ENCODE measurements around the gene OSER1. TPM values are rescaled to one million over a fixed set of nuclear protein-coding genes. Genes with fewer than 3 reads are reported as not detected.

Gene OSER1
- total RNA-seq, 1 donor from 2014 or later: 28.0 TPM

DNA sequence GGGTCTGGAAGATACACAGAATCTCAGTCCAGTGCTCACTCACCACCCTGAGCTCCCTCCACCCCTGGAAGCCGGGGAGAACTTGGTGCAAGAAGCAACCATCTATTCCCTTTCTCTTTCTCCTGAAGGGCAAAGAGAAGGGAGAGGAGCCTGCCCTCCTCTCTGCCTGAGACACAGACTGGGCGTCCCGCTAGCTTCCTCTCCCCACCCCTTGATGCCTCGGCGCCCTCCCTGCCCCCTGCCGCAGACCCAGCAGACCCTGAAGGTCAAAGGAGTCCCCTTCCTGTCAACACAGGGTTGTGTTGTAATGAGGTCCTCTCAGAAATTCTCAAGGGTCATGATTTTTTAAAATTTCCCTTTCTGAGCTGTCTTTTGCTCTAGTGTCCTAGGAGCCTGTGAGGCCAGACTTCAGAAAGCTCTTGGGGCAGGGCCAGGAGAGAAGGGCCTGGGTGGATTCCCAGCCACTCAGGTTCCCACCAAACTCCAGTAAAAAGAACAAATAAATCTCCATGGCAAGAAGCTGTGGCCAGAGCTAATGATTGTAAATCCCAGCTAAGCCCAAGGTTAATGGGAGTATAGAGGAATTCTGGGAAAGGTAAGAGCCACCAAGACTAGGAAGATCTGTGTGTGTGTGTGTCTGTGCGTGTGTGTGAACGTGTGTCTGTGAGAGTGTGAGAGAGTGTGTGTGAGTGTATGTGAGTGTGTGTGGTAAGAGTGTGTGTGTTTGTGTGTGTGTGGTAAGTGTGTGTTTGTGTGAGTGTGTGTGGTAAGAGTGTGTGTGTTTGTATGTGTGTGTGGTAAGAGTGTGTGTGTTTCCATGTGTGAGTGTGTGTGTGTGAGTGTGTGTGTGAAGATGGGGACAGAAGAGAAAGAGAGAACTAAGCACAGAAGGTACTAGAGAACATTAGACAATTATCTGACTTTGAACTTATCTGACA lies 22.5 kb downstream of the OSER1 start:
- TF ChIP-seq POLR2A (IDR thresholded peaks at IDR 0.05): no peak
- TF ChIP-seq, protein P1, sequence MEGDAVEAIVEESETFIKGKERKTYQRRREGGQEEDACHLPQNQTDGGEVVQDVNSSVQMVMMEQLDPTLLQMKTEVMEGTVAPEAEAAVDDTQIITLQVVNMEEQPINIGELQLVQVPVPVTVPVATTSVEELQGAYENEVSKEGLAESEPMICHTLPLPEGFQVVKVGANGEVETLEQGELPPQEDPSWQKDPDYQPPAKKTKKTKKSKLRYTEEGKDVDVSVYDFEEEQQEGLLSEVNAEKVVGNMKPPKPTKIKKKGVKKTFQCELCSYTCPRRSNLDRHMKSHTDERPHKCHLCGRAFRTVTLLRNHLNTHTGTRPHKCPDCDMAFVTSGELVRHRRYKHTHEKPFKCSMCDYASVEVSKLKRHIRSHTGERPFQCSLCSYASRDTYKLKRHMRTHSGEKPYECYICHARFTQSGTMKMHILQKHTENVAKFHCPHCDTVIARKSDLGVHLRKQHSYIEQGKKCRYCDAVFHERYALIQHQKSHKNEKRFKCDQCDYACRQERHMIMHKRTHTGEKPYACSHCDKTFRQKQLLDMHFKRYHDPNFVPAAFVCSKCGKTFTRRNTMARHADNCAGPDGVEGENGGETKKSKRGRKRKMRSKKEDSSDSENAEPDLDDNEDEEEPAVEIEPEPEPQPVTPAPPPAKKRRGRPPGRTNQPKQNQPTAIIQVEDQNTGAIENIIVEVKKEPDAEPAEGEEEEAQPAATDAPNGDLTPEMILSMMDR (IDR thresholded peaks at IDR 0.05): no peak
- no peak for TF ChIP-seq POLR2AphosphoS5 (IDR thresholded peaks at IDR 0.05; ENCODE audit: insufficient read depth in 1 of 2, low read depth in 1 of 2)
- Histone ChIP-seq H3K4me3 (peak overlapping the region; percentile 43 to 46), H3K36me3 (no peaks in the 10 kb centered on the region), H3K9me3 (no peaks in the 10 kb centered on the region), H3K27me3 (no peaks in the 10 kb centered on the region), H3K27ac (peak overlapping the region; percentile 78), H3K4me1 (peaks cover 25% of the 10 kb centered on the region)
- DNase-seq (ENCODE audit: extremely low spot score in 2 of 2): no peak
- intact Hi-C loops (cut with DNase I): no loop called here

DNA sequence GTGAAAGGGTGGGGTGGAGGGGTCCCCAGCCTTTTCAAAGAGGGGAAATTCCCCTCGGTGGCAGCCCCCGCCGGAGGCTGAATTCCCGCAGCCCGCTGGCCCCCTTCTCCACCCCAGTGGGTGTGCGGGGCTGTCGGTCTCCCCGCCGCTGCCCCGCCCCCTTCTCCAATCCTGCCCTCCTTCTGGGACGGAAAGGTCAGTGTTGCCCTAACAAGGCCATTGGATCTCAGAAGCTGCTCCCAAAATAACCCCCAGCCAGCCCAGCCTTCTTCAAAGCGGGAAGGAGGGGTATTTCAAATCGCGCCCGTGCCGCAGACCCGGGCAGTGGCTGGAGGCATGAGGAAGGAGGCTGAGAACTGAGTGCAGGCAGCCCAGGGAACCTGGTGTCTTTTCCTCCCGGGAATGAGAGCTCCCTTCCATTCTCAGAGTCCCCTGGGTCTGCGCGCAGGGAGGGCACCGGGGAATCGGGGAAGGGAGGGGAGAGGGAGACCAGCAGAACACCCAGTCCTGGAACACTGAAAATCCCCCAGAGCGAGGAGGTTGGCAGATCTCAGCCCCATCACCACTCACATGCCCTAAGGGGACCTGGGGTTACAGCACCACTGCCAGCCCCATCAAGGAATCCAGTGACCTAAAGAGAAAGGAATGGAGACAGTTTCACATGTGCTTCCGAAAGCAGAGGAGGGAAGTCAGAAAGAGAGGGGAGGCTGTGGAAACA lies 23.4 kb downstream of the OSER1 start, which contains the start of gene JPH2:
Gene JPH2 (minus strand): TSS at position 135 of the 718 bp plus-strand sequence. CDS start 483 bp downstream, outside the sequence.
- peak within 1 kb of the TSS; percentile 78 for H3K27ac ChIP-seq
- no peak for DNase-seq (ENCODE audit: extremely low spot score in 2 of 2)
- no peak for TF ChIP-seq POLR2A (IDR thresholded peaks at IDR 0.05)
- peak in 1 of 2 donors; percentile 80 for TF ChIP-seq POLR2AphosphoS5 (IDR thresholded peaks at IDR 0.05; ENCODE audit: insufficient read depth in 1 of 2, low read depth in 1 of 2)
- intact Hi-C loops (cut with DNase I): no loop called here
- H3K4me3 ChIP-seq: peak within 1 kb of the TSS; percentile 43 to 46
- no peaks in the 10 kb centered on the region for H3K27me3 ChIP-seq
- peaks cover 25% of the 10 kb centered on the region for H3K4me1 ChIP-seq
- H3K36me3 ChIP-seq: no peaks in the 10 kb centered on the region
- H3K9me3 ChIP-seq: no peaks in the 10 kb centered on the region

DNA sequence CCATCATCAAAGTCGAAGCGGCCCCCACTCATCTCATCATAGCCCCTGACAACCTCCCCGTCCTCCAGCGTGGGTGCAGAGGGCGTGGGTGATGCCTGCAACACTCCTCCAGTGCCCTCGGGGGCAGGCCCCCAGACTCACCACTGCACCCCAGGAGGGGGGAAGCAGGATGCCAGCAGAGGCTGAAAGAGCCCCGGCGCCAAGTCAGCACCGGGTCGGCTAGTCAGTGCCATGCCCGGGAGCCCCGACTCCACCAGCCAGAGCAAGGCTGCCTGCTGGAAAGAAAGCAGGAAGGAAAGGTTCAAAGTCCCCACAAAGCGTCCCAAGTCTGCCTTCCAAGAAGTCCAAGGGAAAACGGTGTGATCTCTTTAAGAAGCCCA lies 23.9 kb downstream of the OSER1 start:
- H3K4me1 ChIP-seq: peaks cover 25% of the 10 kb centered on the region
- H3K4me3 ChIP-seq: peak overlapping the region; percentile 43 to 46
- no peaks in the 10 kb centered on the region for H3K9me3 ChIP-seq
- no peaks in the 10 kb centered on the region for H3K27me3 ChIP-seq
- H3K27ac ChIP-seq: peak overlapping the region; percentile 78
- TF ChIP-seq, protein P1 (IDR thresholded peaks at IDR 0.05): no peak
- TF ChIP-seq POLR2AphosphoS5 (IDR thresholded peaks at IDR 0.05; ENCODE audit: insufficient read depth in 1 of 2, low read depth in 1 of 2): no peak
- TF ChIP-seq POLR2A (IDR thresholded peaks at IDR 0.05): no peak
- intact Hi-C loops (cut with DNase I): no loop called here
- DNase-seq (ENCODE audit: extremely low spot score in 2 of 2): no peak
- H3K36me3 ChIP-seq: no peaks in the 10 kb centered on the region

DNA sequence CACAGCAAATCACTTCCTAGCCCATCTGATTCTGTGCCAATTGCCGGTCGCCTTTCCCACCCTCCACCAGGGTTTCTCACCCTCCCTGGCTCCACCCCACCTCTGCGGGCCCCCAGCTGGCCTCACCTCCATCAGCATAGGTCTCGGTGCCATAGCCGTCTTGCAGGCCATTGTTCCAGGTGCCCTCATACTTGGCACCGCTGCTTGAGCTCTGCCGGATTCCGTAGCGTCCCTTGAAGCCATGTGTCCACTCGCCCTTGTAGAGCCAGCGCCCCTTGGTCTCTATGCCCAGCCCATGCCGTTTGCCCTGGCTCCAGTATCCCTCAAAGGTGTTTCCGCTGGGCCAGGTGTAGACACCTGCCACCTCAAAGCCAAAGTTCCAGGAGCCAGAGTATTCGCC lies 24.4 kb downstream of the OSER1 start:
- peaks cover 25% of the 10 kb centered on the region for H3K4me1 ChIP-seq
- no peak for DNase-seq (ENCODE audit: extremely low spot score in 2 of 2)
- no peaks in the 10 kb centered on the region for H3K27me3 ChIP-seq
- H3K9me3 ChIP-seq: no peaks in the 10 kb centered on the region
- H3K27ac ChIP-seq: peak overlapping the region; percentile 78
- intact Hi-C loops (cut with DNase I): no loop called here
- peak overlapping the region; percentile 43 to 46 for H3K4me3 ChIP-seq
- TF ChIP-seq POLR2AphosphoS5 (IDR thresholded peaks at IDR 0.05; ENCODE audit: insufficient read depth in 1 of 2, low read depth in 1 of 2): no peak
- TF ChIP-seq, protein P1 (IDR thresholded peaks at IDR 0.05): no peak
- TF ChIP-seq POLR2A (IDR thresholded peaks at IDR 0.05): no peak
- no peaks in the 10 kb centered on the region for H3K36me3 ChIP-seq

DNA sequence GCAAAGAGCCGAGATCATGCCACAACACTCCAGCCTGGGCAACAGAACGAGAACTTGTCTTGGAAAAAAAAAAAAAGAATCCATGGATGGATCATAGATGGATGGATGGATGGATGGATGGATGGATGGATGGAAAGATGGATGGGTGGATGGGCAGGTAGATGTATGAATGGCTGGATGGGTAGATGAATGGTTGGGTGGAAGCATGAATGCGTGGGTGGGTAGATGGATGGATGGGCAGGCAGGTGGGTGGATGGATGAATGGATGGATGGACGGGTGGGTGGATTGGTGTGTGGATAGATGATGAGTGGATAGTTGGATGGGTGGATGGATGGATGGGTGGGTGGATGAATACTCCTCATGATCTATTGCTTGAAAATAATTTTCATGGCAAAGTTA lies 25.0 kb downstream of the OSER1 start:
- no peak for DNase-seq (ENCODE audit: extremely low spot score in 2 of 2)
- H3K27ac ChIP-seq: no peak overlapping the region
- peak overlapping the region; percentile 43 to 46 for H3K4me3 ChIP-seq
- TF ChIP-seq, protein P1 (IDR thresholded peaks at IDR 0.05): no peak
- H3K27me3 ChIP-seq: no peaks in the 10 kb centered on the region
- no peaks in the 10 kb centered on the region for H3K9me3 ChIP-seq
- peaks cover 25% of the 10 kb centered on the region for H3K4me1 ChIP-seq
- intact Hi-C loops (cut with DNase I): no loop called here
- no peaks in the 10 kb centered on the region for H3K36me3 ChIP-seq

All from vagina (tissue), 2 donors.